CD4-positive, alpha-beta T cell (primary cell): ENCODE results near the gene RNF6. TPM values are rescaled to one million over a fixed set of nuclear protein-coding genes. Genes with fewer than 3 reads are reported as not detected.

Experiments
- ATAC-seq: fragments of 200-7000 bp; cut with Tn5 transposase; one replicate; pipeline ENCODE4 v1.10.0; 2022; ENCODE audit warnings: mild to moderate bottlenecking; ENCODE audit not compliant: poor library complexity
- CTCF ChIA-PET: fragments of 350-600 bp; sonication (Branson Sonifier 250); formaldehyde crosslinking; loops from one replicate; lab custom pipeline; 2021; ENCODE audit warnings: antibody characterized with exemption, inconsistent platforms; lab: Charles Lee
- POLR2A ChIA-PET: fragments of 350-600 bp; sonication (Branson Sonifier 250); formaldehyde crosslinking; loops from one replicate; lab custom pipeline; 2021; ENCODE audit warnings: antibody characterized with exemption, inconsistent platforms; lab: Charles Lee
- DNase-seq, 14 experiments: peaks; one replicate each; pipeline ENCODE4 v3.0.0-alpha.2; 2013 to 2020; ENCODE audit warnings: mixed read lengths in 2 of 14
- H3K27ac ChIP-seq, 2 donors: one replicate each; pipeline versions ENCODE4 v1.5.1 to v1.7.0; 2013; ENCODE audit warnings: low read length in 2 of 2, low read depth in 1 of 2, mild to moderate bottlenecking in 1 of 2
- H3K27me3 ChIP-seq, 2 experiments: 1 replicate in 1 of 2; 2 replicates in 1 of 2; pipeline versions ENCODE4 v1.6.1 to v1.7.0; 2013; ENCODE audit warnings: low read length in 2 of 2, control low read depth in 1 of 2, mild to moderate bottlenecking in 1 of 2, moderate library complexity in 1 of 2; ENCODE audit not compliant: insufficient read depth in 2 of 2, control insufficient read depth in 1 of 2
- H3K36me3 ChIP-seq: one replicate; pipeline ENCODE4 v1.6.1; 2013; ENCODE audit warnings: low read length, control low read depth; ENCODE audit not compliant: insufficient read depth
- H3K4me1 ChIP-seq: one replicate; pipeline ENCODE4 v1.6.1; 2013; ENCODE audit warnings: low read length, control low read depth; ENCODE audit not compliant: insufficient read depth
- H3K4me3 ChIP-seq: one replicate; pipeline ENCODE4 v1.5.1; 2013; ENCODE audit warnings: mild to moderate bottlenecking, low read length, moderate library complexity
- H3K9me3 ChIP-seq, 2 experiments: 1 replicate in 1 of 2; 2 replicates in 1 of 2; pipeline versions ENCODE4 v1.6.1 to v1.7.0; 2013; ENCODE audit warnings: low read length in 2 of 2, mild to moderate bottlenecking in 2 of 2, control low read depth in 1 of 2, moderate library complexity in 1 of 2; ENCODE audit not compliant: control insufficient read depth in 1 of 2, insufficient read depth in 1 of 2
- H3K27ac Mint-ChIP-seq: one replicate; pipeline ENCODE4 v1.8.0; 2020; ENCODE audit warnings: mixed read lengths
- H3K27me3 Mint-ChIP-seq: one replicate; pipeline ENCODE4 v1.8.0; 2021; ENCODE audit warnings: mixed read lengths
- H3K36me3 Mint-ChIP-seq: one replicate; pipeline ENCODE4 v1.8.0; 2021; ENCODE audit warnings: low read depth, mixed read lengths
- H3K4me1 Mint-ChIP-seq: one replicate; pipeline ENCODE4 v1.8.0; 2021; ENCODE audit warnings: low read depth, mixed read lengths
- H3K4me3 Mint-ChIP-seq: one replicate; pipeline ENCODE4 v1.8.0; 2020; ENCODE audit warnings: mild to moderate bottlenecking, mixed read lengths
- H3K9me3 Mint-ChIP-seq: one replicate; pipeline ENCODE4 v1.8.0; 2020; ENCODE audit warnings: mixed read lengths
- intact Hi-C, 2 experiments: fragments of 100-400 bp; cut with DNase I in 1 of 2; cut with micrococcal nuclease in 1 of 2; formaldehyde crosslinking; loops; one replicate each; pipeline versions ENCODE4 v1.15.1 to v1.9.0; 2023 to 2025; cut with DNase I, micrococcal nuclease
- total RNA-seq, 174 experiments: library from RNA in 2 of 174; stranded (reverse) in 2 of 174; gene quantifications; one replicate each; pipeline ENCODE4 v1.2.3 and lab custom pipeline; 2021 to 2026
- TF ChIP-seq, protein P1 (sequence below): fragments of 200-600 bp; IDR thresholded peaks from one replicate; pipeline ENCODE4 v1.8.0; 2022; ENCODE audit warnings: antibody characterized with exemption, mild to moderate bottlenecking

Gene RNF6
- total RNA-seq, 2 experiments from 2014 or later, result 46.5 to 49.5 TPM

DNA sequence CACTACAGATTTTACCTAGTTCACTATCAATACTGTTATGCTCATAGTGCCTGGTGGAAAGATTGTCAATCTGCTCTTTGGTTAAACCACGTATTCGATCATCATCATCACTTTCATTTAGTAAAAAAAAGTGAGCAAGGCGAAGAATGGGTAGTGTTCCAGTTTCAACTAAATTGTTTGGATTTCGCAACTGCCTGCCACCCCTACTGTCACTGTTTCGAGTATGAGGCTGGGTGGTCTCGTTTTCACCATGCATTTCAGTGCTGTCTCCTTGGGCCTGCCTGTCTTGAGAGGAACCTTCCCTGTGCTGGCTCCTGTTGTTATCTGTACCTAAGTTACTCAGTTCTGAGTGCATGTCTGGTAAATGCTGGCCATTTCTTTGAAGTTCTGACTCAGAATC, 8.1 kb downstream of the RNF6 start:
- H3K27ac Mint-ChIP-seq, result no peak overlapping the region
- H3K36me3 Mint-ChIP-seq, result peaks cover 91% of the 10 kb centered on the region
- H3K4me3 ChIP-seq, result no peak overlapping the region
- no peaks in the 10 kb centered on the region for H3K27me3 ChIP-seq
- no peaks in the 10 kb centered on the region for H3K27me3 Mint-ChIP-seq
- POLR2A ChIA-PET, result interaction anchor here (0.9 kb wide), 1 partner anchor 8 kb away, joined by 4 read pairs; the partner anchor contains the start of gene RNF6
- TF ChIP-seq, protein P1, sequence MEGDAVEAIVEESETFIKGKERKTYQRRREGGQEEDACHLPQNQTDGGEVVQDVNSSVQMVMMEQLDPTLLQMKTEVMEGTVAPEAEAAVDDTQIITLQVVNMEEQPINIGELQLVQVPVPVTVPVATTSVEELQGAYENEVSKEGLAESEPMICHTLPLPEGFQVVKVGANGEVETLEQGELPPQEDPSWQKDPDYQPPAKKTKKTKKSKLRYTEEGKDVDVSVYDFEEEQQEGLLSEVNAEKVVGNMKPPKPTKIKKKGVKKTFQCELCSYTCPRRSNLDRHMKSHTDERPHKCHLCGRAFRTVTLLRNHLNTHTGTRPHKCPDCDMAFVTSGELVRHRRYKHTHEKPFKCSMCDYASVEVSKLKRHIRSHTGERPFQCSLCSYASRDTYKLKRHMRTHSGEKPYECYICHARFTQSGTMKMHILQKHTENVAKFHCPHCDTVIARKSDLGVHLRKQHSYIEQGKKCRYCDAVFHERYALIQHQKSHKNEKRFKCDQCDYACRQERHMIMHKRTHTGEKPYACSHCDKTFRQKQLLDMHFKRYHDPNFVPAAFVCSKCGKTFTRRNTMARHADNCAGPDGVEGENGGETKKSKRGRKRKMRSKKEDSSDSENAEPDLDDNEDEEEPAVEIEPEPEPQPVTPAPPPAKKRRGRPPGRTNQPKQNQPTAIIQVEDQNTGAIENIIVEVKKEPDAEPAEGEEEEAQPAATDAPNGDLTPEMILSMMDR, result no peak
- no peak overlapping the region for H3K27ac ChIP-seq
- peaks cover 88% of the 10 kb centered on the region for H3K36me3 ChIP-seq
- H3K4me1 Mint-ChIP-seq, result peaks cover 26% of the 10 kb centered on the region
- no peak for ATAC-seq
- DNase-seq, result no peak
- CTCF ChIA-PET, result interaction anchor here (1.3 kb wide), 1 partner anchor 29 kb away, joined by 4 read pairs; no protein-coding TSS in a partner anchor
- intact Hi-C loops, result no loop called here
- H3K9me3 ChIP-seq, result no peaks in the 10 kb centered on the region
- H3K9me3 Mint-ChIP-seq, result no peaks in the 10 kb centered on the region
- no peaks in the 10 kb centered on the region for H3K4me1 ChIP-seq
- no peak overlapping the region for H3K4me3 Mint-ChIP-seq

DNA sequence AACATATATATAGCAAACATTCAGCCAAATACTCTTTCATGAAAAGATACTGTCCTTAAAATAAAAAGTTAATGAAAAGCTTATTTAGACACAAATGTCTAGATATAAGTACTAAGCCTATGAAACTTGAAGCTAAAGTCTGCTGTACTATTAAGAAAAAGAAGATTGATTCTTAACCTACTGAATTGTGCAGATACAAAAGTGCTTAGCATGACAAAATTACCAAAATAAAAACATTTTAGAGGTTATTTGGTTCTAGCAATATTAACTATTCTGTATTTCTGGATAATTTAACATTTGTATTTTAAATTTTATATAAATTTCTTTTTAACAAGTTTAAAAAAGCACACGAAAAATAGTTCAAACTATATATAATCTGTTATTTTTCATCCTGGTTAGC, 8.8 kb downstream of the RNF6 start:
- H3K27ac ChIP-seq, result no peak overlapping the region
- no peaks in the 10 kb centered on the region for H3K27me3 Mint-ChIP-seq
- CTCF ChIA-PET, result interaction anchor here (0.7 to 1.3 kb wide), 2 partner anchors 29 to 485 kb away, joined by 3 to 4 read pairs; no protein-coding TSS in a partner anchor
- DNase-seq (no peak), ATAC-seq (no peak)
- intact Hi-C loops, result no loop called here
- no peak overlapping the region for H3K4me3 Mint-ChIP-seq
- H3K9me3 ChIP-seq, result no peaks in the 10 kb centered on the region
- H3K9me3 Mint-ChIP-seq, result no peaks in the 10 kb centered on the region
- peaks cover 26% of the 10 kb centered on the region for H3K4me1 Mint-ChIP-seq
- no peak overlapping the region for H3K27ac Mint-ChIP-seq
- H3K36me3 Mint-ChIP-seq, result peaks cover 93% of the 10 kb centered on the region
- peaks cover 88% of the 10 kb centered on the region for H3K36me3 ChIP-seq
- H3K27me3 ChIP-seq, result no peaks in the 10 kb centered on the region
- no peak overlapping the region for H3K4me3 ChIP-seq
- TF ChIP-seq, protein P1, result no peak
- no peaks in the 10 kb centered on the region for H3K4me1 ChIP-seq
- POLR2A ChIA-PET, result interaction anchor here (0.9 to 1.1 kb wide), 2 partner anchors 9 to 27 kb away, joined by 3 to 4 read pairs; partner anchors contain the start of gene RNF6

DNA sequence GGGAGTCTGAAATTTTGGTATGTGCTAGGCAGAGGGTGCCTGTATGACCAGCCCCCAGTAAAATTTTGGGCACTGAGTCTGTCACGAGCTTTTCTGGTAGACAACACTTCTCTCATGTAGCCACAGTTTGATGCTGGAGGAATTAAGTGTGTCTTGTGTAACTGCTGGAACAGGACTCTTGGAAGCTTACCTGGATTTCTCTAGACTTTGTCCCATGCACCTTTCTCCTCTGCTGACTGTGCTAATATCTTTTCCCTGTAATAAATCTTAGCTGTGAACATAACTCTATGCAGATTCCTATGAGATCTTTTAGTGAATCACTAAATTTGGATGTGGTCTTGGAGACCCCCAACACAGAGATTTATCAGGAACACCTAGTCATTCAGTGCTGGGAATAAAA, 13.8 kb downstream of the RNF6 start:
- POLR2A ChIA-PET, result no interaction called here
- CTCF ChIA-PET, result no interaction called here
- peaks cover 58% of the 10 kb centered on the region for H3K36me3 ChIP-seq
- Mint-ChIP-seq H3K36me3 (peaks cover 81% of the 10 kb centered on the region), H3K27ac (no peak overlapping the region), H3K4me3 (no peak overlapping the region), H3K4me1 (peaks cover 12% of the 10 kb centered on the region), H3K9me3 (no peaks in the 10 kb centered on the region), H3K27me3 (no peaks in the 10 kb centered on the region)
- no peaks in the 10 kb centered on the region for H3K4me1 ChIP-seq
- ATAC-seq, result no peak
- TF ChIP-seq, protein P1, result no peak
- no peaks in the 10 kb centered on the region for H3K27me3 ChIP-seq
- H3K4me3 ChIP-seq, result no peak overlapping the region
- H3K27ac ChIP-seq, result no peak overlapping the region
- no peak for DNase-seq
- H3K9me3 ChIP-seq, result no peaks in the 10 kb centered on the region
- intact Hi-C loops, result no loop called here
